GM15510 (cell line): ENCODE data around the gene LRIG1.

ENCODE experiments used
- POLR2A ChIP-seq: IDR thresholded peaks from 3 replicates; pipeline ENCODE4 v1.6.1; 2011; ENCODE audit warnings: borderline replicate concordance; ENCODE audit not compliant: insufficient read length; ENCODE audit errors: extremely low read depth

LRIG1 gene

GRCh38 chr3:66415867-66416428, 84.9 kb downstream of the LRIG1 start:
- no peak for TF ChIP-seq POLR2A

GRCh38 chr3:66414846-66415245, 86.0 kb downstream of the LRIG1 start:
- TF ChIP-seq POLR2A = no peak

- no peak for TF ChIP-seq POLR2A
These were observed 87.6 kb downstream of the LRIG1 start for GRCh38 chr3:66413151-66413751.

DNA sequence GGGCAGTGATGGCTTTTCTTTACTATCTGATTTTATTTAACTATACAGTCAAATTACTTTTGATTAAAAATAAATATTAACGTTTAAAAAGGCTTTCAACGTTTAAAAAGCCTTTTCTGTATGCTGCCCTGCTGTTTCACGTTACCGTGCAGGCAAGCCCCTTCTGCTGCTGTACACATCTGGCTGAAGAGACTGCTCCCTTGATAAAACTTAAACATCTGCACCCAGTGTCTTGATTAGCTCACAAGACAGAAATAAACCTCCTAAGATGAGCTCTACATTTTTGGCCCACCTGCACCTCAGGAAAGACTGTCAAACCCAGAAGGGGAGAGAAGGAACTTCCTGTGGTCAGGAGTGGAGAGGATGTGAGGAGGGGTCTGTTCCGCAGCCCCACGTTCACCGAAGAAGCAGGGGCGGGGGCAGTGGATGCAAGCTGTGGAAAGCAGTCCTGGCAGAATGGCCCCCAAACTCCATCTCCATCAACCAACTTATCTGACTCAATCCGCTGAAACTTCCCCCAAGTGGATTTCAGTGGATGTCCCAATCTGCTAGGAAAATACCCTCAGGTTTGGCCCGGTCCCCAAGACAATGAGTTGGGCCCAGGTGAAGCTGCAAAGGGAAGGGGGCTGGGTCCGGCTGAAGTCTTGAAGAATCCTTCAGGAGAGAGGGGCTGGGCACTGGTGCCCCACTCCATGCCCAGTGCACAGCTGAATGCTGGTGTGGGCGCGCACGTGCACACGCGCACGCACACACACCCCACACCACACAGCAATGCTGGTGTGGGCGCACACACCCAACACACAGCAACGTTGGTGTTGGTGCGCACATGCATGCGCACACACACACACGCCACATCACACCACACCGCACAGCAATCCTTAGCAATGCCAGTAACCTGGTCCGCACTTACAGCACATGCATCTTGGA, 88.6 kb downstream of the LRIG1 start:
- TF ChIP-seq POLR2A = no peak

- TF ChIP-seq POLR2A = no peak
These were observed 89.3 kb downstream of the LRIG1 start for GRCh38 chr3:66411474-66411873.

DNA sequence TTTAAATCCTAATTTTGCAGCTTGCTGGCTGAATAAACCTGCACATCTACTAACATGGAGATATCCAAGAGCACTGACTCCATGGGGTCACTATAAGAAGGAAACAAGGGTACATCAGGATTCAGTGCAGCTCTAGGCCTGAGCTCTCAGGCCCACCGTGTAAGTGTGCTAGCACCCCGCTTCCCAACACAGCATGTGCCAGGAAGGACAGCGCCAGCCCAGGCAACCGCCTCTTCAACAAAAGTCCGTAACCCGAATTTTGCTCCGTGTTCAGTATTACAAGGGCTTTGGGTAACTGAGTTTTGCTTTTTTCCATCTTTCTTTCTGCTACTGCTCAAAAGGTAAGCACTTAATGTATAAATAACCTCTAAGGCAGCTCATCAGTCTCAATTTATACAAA, 89.8 kb downstream of the LRIG1 start:
- TF ChIP-seq POLR2A = no peak

- no peak for TF ChIP-seq POLR2A
These were observed 90.8 kb downstream of the LRIG1 start for GRCh38 chr3:66409771-66410754.

- TF ChIP-seq POLR2A = no peak
These were observed 93.1 kb downstream of the LRIG1 start for GRCh38 chr3:66407611-66408218.

DNA sequence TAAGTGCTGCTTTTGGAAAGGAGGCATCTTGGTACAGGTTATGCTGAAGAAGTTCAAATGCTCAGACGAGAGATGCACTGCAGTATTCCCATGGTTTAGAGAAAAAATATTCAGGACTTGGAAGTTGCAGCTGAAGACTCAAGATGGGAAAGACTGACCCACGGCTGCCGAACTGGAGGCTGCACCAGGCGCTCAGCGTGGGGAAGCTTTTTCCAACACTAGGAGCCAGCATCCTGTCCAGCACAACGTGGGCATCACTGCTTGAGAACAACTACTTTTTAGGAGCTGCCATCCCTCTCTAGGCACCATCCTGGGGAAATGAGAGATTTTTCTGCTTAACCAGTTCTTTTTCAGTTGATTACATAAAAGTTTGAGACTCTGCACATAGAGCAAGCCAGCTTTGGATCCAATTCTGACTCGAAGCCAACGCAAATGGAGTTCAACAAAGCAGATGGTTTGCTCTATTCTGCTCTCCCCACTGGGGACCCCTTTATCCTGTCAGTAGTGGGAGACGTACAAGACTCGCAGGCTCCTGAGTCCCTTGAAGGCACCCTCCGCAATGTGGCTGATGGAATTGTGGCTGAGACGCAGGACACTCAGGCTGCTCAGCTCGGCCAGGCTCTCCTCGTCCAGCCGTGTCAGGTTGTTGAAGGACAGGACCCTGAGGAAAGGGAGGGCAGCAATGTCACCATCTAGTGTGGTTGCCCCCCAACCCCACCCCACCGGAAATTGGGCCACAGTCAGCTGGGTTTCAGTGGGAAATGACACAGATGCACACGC, 93.8 kb downstream of the LRIG1 start:
- no peak for TF ChIP-seq POLR2A

- no peak for TF ChIP-seq POLR2A
These were observed 94.7 kb downstream of the LRIG1 start for GRCh38 chr3:66406163-66406562.

DNA sequence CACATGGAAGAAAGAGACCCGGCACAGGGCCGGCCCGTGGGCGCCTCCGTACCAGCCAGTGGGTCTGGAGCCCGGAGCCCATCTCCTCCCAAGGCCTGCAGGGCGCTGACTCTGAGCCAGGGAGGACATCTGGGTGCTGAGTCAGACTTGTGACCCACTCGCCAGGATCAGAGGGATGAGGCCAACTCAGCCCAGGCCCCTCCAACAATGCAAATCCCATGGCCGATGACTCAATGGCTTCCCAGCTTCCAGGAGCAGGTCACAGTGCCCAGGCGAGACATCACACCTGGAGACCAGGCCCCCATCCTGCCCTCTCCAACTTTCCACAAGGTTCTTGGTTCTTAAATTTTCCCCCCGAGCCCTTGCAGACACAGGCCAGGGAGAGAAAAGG, 95.1 kb downstream of the LRIG1 start:
- TF ChIP-seq POLR2A = no peak

GRCh38 chr3:66404903-66405700, 95.7 kb downstream of the LRIG1 start:
- no peak for TF ChIP-seq POLR2A

DNA sequence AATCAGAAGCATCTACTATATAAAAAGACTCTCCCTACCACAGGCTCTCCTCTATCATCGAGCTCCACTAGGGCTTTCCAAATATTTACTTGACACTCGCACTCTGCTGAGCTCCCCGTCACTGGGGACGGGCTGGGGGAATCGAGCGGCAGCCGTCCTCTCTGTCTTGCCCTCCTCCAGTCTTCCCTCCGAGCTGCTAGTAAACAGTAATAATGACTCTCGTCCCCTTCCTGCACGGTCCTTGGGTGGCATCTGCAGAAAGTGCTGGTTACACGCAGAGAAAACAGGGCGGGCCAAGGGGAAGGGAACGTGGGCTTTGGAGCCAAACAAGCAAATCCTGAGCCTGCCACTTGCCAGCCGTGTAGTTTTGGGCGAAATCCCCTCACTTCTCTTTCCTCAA, 96.6 kb downstream of the LRIG1 start:
- no peak for TF ChIP-seq POLR2A
